HEK293 (cell line): Measurements from ENCODE around the gene CKB.

ENCODE experiments used
- BCL11B ChIP-seq: fragments of 450-650 bp; formaldehyde crosslinking; IDR thresholded peaks from 2 replicates; pipeline ENCODE4 v1.5.1; 2016; ENCODE audit warnings: low read depth, missing biosample characterization, missing genetic modification characterization
- EGR2 ChIP-seq: fragments of 450-650 bp; formaldehyde crosslinking; IDR thresholded peaks from 2 replicates; pipeline ENCODE4 v1.5.1; 2016; ENCODE audit warnings: low read depth, missing biosample characterization, missing genetic modification characterization
- GLIS1 ChIP-seq: fragments of 450-650 bp; formaldehyde crosslinking; IDR thresholded peaks from 2 replicates; pipeline ENCODE4 v1.5.1; 2016; ENCODE audit warnings: missing biosample characterization, missing genetic modification characterization
- HOXA7 ChIP-seq: sonication (generic); formaldehyde crosslinking; IDR thresholded peaks from 2 replicates; pipeline ENCODE4 v1.8.1; 2022; ENCODE audit warnings: missing genetic modification reagents, borderline replicate concordance
- SCRT2 ChIP-seq: fragments of 450-650 bp; formaldehyde crosslinking; IDR thresholded peaks from 2 replicates; pipeline ENCODE4 v1.5.1; 2016; ENCODE audit warnings: missing biosample characterization, missing genetic modification characterization
- WT1 ChIP-seq: fragments of 450-650 bp; formaldehyde crosslinking; IDR thresholded peaks from 2 replicates; pipeline ENCODE4 v1.5.1; 2016; ENCODE audit warnings: missing biosample characterization, missing genetic modification characterization
- ZNF155 ChIP-seq: fragments of 450-650 bp; formaldehyde crosslinking; IDR thresholded peaks from 2 replicates; pipeline ENCODE4 v1.5.1; 2016; ENCODE audit warnings: missing biosample characterization, missing genetic modification characterization
- ZNF184 ChIP-seq: fragments of 450-650 bp; IDR thresholded peaks from 2 replicates; pipeline ENCODE4 v1.5.1; 2018; ENCODE audit warnings: missing biosample characterization, mild to moderate bottlenecking, missing genetic modification characterization
- ZNF274 ChIP-seq, 2 experiments: fragments of 200-500 bp in 1 of 2; fragments of 450-650 bp in 1 of 2; sonication (Bioruptor generic) in 1 of 2; formaldehyde crosslinking in 1 of 2; IDR thresholded peaks; 2 replicates each; pipeline versions ENCODE4 v1.5.1 to v1.6.1; 2014 to 2016; ENCODE audit warnings: borderline replicate concordance in 1 of 2, inconsistent platforms in 1 of 2, low read length in 1 of 2, missing biosample characterization in 1 of 2, missing genetic modification characterization in 1 of 2
- ZNF302 ChIP-seq: fragments of 450-650 bp; formaldehyde crosslinking; IDR thresholded peaks from 2 replicates; pipeline ENCODE4 v1.5.1; 2016; ENCODE audit warnings: missing biosample characterization, missing genetic modification characterization, low read depth
- ZNF324 ChIP-seq: fragments of 450-650 bp; formaldehyde crosslinking; IDR thresholded peaks from 2 replicates; pipeline ENCODE4 v1.5.1; 2016; ENCODE audit warnings: missing biosample characterization, missing genetic modification characterization
- ZNF366 ChIP-seq: fragments of 450-650 bp; formaldehyde crosslinking; conservative IDR thresholded peaks from 2 replicates; pipeline ENCODE4 v1.5.1; 2016; ENCODE audit warnings: missing biosample characterization, missing genetic modification characterization
- ZNF548 ChIP-seq: fragments of 450-650 bp; formaldehyde crosslinking; IDR thresholded peaks from 2 replicates; pipeline ENCODE4 v1.5.1; 2016; ENCODE audit warnings: missing biosample characterization, missing genetic modification characterization
- ZNF600 ChIP-seq: fragments of 450-650 bp; formaldehyde crosslinking; IDR thresholded peaks from 2 replicates; pipeline ENCODE4 v1.5.1; 2016; ENCODE audit warnings: missing biosample characterization, missing genetic modification characterization
- ZNF654 ChIP-seq: fragments of 450-650 bp; formaldehyde crosslinking; IDR thresholded peaks from 2 replicates; pipeline ENCODE4 v1.5.1; 2016; ENCODE audit warnings: low read depth, missing biosample characterization, missing genetic modification characterization
- TF ChIP-seq, protein P1 (sequence below): fragments of 450-650 bp; formaldehyde crosslinking; IDR thresholded peaks from 2 replicates; pipeline ENCODE4 v1.5.1; 2016; ENCODE audit warnings: missing biosample characterization, missing genetic modification characterization
- TF ChIP-seq, protein P2 (sequence below): fragments of 450-650 bp; formaldehyde crosslinking; IDR thresholded peaks from 2 replicates; pipeline ENCODE4 v1.5.1; 2016; ENCODE audit warnings: missing biosample characterization, missing genetic modification characterization, borderline replicate concordance
- TF ChIP-seq, protein P3 (sequence below): fragments of 450-650 bp; formaldehyde crosslinking; IDR thresholded peaks from 2 replicates; pipeline ENCODE4 v1.5.1; 2016; ENCODE audit warnings: missing biosample characterization, missing genetic modification characterization
- TF ChIP-seq, protein P4 (sequence below): fragments of 450-650 bp; formaldehyde crosslinking; IDR thresholded peaks from 2 replicates; pipeline ENCODE4 v1.5.1; 2016; ENCODE audit warnings: missing biosample characterization, missing genetic modification characterization
- TF ChIP-seq, protein P5 (sequence below): fragments of 450-650 bp; formaldehyde crosslinking; IDR thresholded peaks from 2 replicates; pipeline ENCODE4 v1.5.1; 2016; ENCODE audit warnings: missing biosample characterization, missing genetic modification characterization
- TF ChIP-seq, protein P6 (sequence below): fragments of 450-650 bp; formaldehyde crosslinking; IDR thresholded peaks from 2 replicates; pipeline ENCODE4 v1.5.1; 2016; ENCODE audit warnings: missing biosample characterization, missing genetic modification characterization
- TF ChIP-seq, protein P7 (sequence below): fragments of 450-650 bp; formaldehyde crosslinking; IDR thresholded peaks from 2 replicates; pipeline ENCODE4 v1.5.1; 2016; ENCODE audit warnings: missing biosample characterization, missing genetic modification characterization, borderline replicate concordance

The CKB gene

DNA sequence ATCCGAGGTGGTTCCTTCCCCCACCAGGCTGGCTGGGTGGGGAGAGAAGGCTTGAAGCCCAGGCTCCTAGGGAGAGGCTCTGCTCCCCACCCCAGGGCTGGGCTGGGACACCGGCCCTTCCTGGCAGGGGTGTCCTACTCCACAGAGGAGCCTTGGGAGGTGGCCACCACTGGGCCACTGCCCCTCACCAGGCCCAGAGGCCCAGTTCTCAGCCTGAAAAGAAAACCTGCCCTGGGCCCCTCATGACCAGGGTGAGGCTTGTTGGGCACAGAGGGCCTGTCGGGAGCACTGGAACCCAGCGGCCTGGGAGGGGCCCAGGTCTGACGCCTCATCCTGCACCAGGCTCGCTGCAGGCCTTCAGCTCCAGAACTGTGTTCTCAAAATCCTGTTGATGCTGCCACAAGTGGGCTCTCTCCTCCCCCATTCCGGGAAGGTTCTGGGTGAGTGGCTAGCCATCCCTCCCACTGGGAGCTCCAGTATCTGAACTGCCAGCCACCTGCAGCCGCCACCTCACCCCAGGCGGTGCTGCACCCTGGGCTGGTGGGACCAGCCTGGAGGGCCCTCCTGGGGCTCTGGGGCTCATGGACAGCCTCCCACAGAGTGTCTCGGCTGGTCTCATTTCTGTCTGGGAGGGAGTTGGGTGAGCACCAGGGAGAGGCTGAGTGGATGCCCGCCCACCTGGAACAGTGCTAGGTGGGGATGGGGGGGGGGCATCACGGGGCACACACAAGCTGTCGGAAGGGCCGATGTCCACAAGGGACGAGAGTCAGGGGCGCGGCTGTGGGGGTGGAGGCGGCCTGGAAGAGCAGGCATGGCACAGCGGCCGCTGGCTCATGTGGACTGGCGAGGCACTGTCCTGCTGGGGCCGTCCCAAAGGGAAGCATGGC, 28.1 kb upstream of the CKB start (continued):
- TF ChIP-seq, protein P1, sequence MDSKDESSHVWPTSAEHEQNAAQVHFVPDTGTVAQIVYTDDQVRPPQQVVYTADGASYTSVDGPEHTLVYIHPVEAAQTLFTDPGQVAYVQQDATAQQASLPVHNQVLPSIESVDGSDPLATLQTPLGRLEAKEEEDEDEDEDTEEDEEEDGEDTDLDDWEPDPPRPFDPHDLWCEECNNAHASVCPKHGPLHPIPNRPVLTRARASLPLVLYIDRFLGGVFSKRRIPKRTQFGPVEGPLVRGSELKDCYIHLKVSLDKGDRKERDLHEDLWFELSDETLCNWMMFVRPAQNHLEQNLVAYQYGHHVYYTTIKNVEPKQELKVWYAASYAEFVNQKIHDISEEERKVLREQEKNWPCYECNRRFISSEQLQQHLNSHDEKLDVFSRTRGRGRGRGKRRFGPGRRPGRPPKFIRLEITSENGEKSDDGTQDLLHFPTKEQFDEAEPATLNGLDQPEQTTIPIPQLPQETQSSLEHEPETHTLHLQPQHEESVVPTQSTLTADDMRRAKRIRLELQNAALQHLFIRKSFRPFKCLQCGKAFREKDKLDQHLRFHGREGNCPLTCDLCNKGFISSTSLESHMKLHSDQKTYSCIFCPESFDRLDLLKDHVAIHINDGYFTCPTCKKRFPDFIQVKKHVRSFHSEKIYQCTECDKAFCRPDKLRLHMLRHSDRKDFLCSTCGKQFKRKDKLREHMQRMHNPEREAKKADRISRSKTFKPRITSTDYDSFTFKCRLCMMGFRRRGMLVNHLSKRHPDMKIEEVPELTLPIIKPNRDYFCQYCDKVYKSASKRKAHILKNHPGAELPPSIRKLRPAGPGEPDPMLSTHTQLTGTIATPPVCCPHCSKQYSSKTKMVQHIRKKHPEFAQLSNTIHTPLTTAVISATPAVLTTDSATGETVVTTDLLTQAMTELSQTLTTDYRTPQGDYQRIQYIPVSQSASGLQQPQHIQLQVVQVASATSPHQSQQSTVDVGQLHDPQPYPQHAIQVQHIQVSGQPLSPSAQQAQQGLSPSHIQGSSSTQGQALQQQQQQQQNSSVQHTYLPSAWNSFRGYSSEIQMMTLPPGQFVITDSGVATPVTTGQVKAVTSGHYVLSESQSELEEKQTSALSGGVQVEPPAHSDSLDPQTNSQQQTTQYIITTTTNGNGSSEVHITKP, result peak; percentile 38; the same call in 1 of the 2 replicates
- TF ChIP-seq ZNF184 (tag by site-specific recombination) (no peak), ZNF654 (tag by site-specific recombination) (no peak), BCL11B (tag by site-specific recombination) (no peak), SCRT2 (tag by site-specific recombination) (peak; percentile 86), ZNF302 (tag by site-specific recombination) (no peak), ZNF548 (tag by site-specific recombination) (no peak), EGR2 (tag by site-specific recombination) (peak; percentile 63), ZNF324 (tag by site-specific recombination) (no peak), ZNF600 (tag by site-specific recombination) (no peak), WT1 (tag by site-specific recombination) (no peak), ZNF155 (tag by site-specific recombination) (no peak), ZNF366 (tag by site-specific recombination) (no peak), ZNF274 (IDR thresholded peaks at IDR 0.05; ENCODE audit: low read length) (no peak), ZNF274 (tag by site-specific recombination; IDR thresholded peaks at IDR 0.05; ENCODE audit: borderline replicate concordance) (no peak), GLIS1 (tag by site-specific recombination) (peak; percentile 99), HOXA7 (CRISPR knock-in tag) (no peak)
- TF ChIP-seq, protein P2, sequence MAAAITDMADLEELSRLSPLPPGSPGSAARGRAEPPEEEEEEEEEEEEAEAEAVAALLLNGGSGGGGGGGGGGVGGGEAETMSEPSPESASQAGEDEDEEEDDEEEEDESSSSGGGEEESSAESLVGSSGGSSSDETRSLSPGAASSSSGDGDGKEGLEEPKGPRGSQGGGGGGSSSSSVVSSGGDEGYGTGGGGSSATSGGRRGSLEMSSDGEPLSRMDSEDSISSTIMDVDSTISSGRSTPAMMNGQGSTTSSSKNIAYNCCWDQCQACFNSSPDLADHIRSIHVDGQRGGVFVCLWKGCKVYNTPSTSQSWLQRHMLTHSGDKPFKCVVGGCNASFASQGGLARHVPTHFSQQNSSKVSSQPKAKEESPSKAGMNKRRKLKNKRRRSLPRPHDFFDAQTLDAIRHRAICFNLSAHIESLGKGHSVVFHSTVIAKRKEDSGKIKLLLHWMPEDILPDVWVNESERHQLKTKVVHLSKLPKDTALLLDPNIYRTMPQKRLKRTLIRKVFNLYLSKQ (tag by site-specific recombination), result no peak
- TF ChIP-seq, protein P3, sequence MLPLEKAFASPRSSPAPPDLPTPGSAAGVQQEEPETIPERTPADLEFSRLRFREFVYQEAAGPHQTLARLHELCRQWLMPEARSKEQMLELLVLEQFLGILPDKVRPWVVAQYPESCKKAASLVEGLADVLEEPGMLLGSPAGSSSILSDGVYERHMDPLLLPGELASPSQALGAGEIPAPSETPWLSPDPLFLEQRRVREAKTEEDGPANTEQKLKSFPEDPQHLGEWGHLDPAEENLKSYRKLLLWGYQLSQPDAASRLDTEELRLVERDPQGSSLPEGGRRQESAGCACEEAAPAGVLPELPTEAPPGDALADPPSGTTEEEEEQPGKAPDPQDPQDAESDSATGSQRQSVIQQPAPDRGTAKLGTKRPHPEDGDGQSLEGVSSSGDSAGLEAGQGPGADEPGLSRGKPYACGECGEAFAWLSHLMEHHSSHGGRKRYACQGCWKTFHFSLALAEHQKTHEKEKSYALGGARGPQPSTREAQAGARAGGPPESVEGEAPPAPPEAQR (tag by site-specific recombination), result no peak
- TF ChIP-seq, protein P4, sequence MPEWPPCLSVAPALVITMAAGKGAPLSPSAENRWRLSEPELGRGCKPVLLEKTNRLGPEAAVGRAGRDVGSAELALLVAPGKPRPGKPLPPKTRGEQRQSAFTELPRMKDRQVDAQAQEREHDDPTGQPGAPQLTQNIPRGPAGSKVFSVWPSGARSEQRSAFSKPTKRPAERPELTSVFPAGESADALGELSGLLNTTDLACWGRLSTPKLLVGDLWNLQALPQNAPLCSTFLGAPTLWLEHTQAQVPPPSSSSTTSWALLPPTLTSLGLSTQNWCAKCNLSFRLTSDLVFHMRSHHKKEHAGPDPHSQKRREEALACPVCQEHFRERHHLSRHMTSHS (tag by site-specific recombination), result no peak
- TF ChIP-seq, protein P5, sequence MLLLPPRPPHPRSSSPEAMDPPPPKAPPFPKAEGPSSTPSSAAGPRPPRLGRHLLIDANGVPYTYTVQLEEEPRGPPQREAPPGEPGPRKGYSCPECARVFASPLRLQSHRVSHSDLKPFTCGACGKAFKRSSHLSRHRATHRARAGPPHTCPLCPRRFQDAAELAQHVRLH (tag by site-specific recombination), result no peak
- TF ChIP-seq, protein P6, sequence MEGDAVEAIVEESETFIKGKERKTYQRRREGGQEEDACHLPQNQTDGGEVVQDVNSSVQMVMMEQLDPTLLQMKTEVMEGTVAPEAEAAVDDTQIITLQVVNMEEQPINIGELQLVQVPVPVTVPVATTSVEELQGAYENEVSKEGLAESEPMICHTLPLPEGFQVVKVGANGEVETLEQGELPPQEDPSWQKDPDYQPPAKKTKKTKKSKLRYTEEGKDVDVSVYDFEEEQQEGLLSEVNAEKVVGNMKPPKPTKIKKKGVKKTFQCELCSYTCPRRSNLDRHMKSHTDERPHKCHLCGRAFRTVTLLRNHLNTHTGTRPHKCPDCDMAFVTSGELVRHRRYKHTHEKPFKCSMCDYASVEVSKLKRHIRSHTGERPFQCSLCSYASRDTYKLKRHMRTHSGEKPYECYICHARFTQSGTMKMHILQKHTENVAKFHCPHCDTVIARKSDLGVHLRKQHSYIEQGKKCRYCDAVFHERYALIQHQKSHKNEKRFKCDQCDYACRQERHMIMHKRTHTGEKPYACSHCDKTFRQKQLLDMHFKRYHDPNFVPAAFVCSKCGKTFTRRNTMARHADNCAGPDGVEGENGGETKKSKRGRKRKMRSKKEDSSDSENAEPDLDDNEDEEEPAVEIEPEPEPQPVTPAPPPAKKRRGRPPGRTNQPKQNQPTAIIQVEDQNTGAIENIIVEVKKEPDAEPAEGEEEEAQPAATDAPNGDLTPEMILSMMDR, result peak; percentile 22; the same call in 1 of the 2 replicates
- TF ChIP-seq, protein P7, sequence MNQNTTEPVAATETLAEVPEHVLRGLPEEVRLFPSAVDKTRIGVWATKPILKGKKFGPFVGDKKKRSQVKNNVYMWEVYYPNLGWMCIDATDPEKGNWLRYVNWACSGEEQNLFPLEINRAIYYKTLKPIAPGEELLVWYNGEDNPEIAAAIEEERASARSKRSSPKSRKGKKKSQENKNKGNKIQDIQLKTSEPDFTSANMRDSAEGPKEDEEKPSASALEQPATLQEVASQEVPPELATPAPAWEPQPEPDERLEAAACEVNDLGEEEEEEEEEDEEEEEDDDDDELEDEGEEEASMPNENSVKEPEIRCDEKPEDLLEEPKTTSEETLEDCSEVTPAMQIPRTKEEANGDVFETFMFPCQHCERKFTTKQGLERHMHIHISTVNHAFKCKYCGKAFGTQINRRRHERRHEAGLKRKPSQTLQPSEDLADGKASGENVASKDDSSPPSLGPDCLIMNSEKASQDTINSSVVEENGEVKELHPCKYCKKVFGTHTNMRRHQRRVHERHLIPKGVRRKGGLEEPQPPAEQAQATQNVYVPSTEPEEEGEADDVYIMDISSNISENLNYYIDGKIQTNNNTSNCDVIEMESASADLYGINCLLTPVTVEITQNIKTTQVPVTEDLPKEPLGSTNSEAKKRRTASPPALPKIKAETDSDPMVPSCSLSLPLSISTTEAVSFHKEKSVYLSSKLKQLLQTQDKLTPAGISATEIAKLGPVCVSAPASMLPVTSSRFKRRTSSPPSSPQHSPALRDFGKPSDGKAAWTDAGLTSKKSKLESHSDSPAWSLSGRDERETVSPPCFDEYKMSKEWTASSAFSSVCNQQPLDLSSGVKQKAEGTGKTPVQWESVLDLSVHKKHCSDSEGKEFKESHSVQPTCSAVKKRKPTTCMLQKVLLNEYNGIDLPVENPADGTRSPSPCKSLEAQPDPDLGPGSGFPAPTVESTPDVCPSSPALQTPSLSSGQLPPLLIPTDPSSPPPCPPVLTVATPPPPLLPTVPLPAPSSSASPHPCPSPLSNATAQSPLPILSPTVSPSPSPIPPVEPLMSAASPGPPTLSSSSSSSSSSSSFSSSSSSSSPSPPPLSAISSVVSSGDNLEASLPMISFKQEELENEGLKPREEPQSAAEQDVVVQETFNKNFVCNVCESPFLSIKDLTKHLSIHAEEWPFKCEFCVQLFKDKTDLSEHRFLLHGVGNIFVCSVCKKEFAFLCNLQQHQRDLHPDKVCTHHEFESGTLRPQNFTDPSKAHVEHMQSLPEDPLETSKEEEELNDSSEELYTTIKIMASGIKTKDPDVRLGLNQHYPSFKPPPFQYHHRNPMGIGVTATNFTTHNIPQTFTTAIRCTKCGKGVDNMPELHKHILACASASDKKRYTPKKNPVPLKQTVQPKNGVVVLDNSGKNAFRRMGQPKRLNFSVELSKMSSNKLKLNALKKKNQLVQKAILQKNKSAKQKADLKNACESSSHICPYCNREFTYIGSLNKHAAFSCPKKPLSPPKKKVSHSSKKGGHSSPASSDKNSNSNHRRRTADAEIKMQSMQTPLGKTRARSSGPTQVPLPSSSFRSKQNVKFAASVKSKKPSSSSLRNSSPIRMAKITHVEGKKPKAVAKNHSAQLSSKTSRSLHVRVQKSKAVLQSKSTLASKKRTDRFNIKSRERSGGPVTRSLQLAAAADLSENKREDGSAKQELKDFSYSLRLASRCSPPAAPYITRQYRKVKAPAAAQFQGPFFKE (tag by site-specific recombination), result no peak
